Gastroesophageal sphincter (tissue), 3 donors: Measurements from ENCODE around the gene MRPL40.

ENCODE experiments used
- CTCF ChIP-seq, 4 experiments: fragments of 200-600 bp in 2 of 4; fragments of 450-650 bp in 2 of 4; sonication (generic) in 1 of 4; IDR thresholded peaks; one replicate each; pipeline ENCODE4 v1.5.1; 2017 to 2019; ENCODE audit warnings: antibody characterized with exemption in 4 of 4, mild to moderate bottlenecking in 2 of 4, moderate library complexity in 2 of 4
- EP300 ChIP-seq: sonication (generic); formaldehyde crosslinking; IDR thresholded peaks from one replicate; pipeline ENCODE4 v1.6.1; 2017; ENCODE audit warnings: antibody characterized with exemption, mild to moderate bottlenecking
- POLR2A ChIP-seq, 2 donors: fragments of 450-650 bp; IDR thresholded peaks; one replicate each; pipeline ENCODE4 v1.6.1; 2017; ENCODE audit warnings: antibody characterized with exemption in 2 of 2, mild to moderate bottlenecking in 2 of 2, moderate library complexity in 1 of 2
- POLR2AphosphoS5 ChIP-seq: sonication (generic); formaldehyde crosslinking; IDR thresholded peaks from one replicate; pipeline ENCODE4 v1.6.1; 2017; ENCODE audit warnings: antibody characterized with exemption

GRCh38 chr22:19412478-19412877 is 19.9 kb upstream of the MRPL40 start:
- TF ChIP-seq EP300 (no peak), CTCF (IDR thresholded peaks at IDR 0.05) (no peak), POLR2A (IDR thresholded peaks at IDR 0.05) (no peak), POLR2AphosphoS5 (no peak)
